ENCODE measurements around the gene P2RY1.

- TF ChIP-seq GATA2 (IDR thresholded peaks at IDR 0.05; ENCODE audit: low read depth, low read length): no peak
- TF ChIP-seq GATA3 (IDR thresholded peaks at IDR 0.05; ENCODE audit: low read depth, low read length): no peak
Observed at GRCh38 chr3:152849996-152850578, 15.2 kb downstream of the P2RY1 start.
